Measurements from ENCODE around the gene PRG2. TPM values are rescaled to one million over a fixed set of nuclear protein-coding genes. Genes with fewer than 3 reads are reported as not detected.

Gene PRG2
- total RNA-seq, 1 donor from 2014 or later = not detected

DNA sequence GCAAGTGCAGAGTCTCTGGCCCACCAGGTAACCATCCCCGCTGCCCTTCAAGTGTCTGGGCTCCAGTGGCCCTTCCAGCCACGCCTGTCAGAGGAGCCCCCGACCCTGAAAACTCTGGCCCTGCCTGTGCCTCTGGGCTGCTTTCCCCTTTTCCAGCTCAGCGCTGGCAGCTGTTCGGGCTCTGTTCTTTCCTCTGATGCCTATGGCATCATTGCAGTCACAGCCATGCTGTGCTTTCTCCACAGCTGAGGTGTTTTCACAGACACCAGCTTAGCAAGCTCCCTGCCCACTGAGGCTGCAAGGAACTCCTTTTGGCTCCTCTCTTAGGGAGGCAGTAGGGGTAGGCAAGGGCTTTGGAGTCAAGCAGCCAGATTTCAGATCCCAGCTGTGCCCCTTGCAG is 31.1 kb downstream of the PRG2 start:
- no peak overlapping the region for H3K4me3 ChIP-seq
- intact Hi-C loops (cut with DNase I) = no loop called here
- H3K9me3 ChIP-seq = no peaks in the 10 kb centered on the region
- no peak overlapping the region for H3K27ac ChIP-seq
- no peaks in the 10 kb centered on the region for H3K27me3 ChIP-seq
- H3K4me1 ChIP-seq = peaks cover 12% of the 10 kb centered on the region
- ATAC-seq (no peak), DNase-seq (no peak)
- no peaks in the 10 kb centered on the region for H3K36me3 ChIP-seq
- TF ChIP-seq, protein P1, sequence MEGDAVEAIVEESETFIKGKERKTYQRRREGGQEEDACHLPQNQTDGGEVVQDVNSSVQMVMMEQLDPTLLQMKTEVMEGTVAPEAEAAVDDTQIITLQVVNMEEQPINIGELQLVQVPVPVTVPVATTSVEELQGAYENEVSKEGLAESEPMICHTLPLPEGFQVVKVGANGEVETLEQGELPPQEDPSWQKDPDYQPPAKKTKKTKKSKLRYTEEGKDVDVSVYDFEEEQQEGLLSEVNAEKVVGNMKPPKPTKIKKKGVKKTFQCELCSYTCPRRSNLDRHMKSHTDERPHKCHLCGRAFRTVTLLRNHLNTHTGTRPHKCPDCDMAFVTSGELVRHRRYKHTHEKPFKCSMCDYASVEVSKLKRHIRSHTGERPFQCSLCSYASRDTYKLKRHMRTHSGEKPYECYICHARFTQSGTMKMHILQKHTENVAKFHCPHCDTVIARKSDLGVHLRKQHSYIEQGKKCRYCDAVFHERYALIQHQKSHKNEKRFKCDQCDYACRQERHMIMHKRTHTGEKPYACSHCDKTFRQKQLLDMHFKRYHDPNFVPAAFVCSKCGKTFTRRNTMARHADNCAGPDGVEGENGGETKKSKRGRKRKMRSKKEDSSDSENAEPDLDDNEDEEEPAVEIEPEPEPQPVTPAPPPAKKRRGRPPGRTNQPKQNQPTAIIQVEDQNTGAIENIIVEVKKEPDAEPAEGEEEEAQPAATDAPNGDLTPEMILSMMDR (IDR thresholded peaks at IDR 0.05) = no peak

DNA sequence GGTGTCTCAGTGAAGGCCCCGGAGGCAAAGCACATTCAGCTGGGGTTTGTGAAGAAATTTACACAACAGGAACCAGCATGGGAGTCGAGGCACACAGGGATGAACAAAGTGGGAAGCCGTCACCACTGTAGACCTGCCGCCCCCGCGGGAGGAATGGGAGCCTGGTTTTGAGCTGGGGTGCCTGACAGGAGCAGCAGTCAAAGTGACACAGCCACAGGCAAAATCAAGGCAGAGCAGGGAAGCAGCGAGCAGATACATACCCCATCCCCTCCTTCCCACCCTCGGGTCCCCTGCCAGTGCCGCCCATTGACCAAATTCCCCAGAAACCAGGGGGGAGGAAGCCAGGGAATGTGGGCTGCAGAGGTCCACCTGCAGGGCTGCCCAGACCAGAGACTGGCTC is 31.5 kb downstream of the PRG2 start:
- no peaks in the 10 kb centered on the region for H3K36me3 ChIP-seq
- no peak overlapping the region for H3K4me3 ChIP-seq
- peak; percentile 42 for DNase-seq
- TF ChIP-seq, protein P1 (IDR thresholded peaks at IDR 0.05) = no peak
- no peaks in the 10 kb centered on the region for H3K9me3 ChIP-seq
- peaks cover 12% of the 10 kb centered on the region for H3K4me1 ChIP-seq
- H3K27ac ChIP-seq = no peak overlapping the region
- intact Hi-C loops (cut with DNase I) = no loop called here
- no peaks in the 10 kb centered on the region for H3K27me3 ChIP-seq
- ATAC-seq = no peak

DNA sequence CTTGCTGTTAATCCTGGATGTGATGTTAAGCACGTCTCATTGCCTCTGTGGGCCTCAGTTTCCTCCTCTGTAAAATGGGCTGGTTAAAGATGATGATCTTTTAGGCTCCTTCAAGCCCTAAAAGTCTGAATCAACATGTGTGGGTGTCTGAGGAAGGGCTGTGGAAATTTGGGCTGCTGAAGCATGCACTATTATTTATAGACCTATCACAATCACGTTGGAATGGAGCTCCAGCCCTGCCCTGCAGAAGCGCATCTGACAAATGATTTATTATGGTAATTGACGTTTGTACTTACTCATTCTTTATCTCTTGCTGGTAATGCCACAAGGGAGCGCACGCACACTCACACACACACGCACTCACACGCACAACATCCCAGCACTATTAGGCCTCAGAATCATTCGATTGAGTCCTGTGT is 31.9 kb downstream of the PRG2 start:
- Histone ChIP-seq H3K4me3 (no peak overlapping the region), H3K36me3 (no peaks in the 10 kb centered on the region), H3K4me1 (peaks cover 12% of the 10 kb centered on the region), H3K27me3 (no peaks in the 10 kb centered on the region), H3K27ac (no peak overlapping the region), H3K9me3 (no peaks in the 10 kb centered on the region)
- TF ChIP-seq, protein P1 (IDR thresholded peaks at IDR 0.05) = no peak
- intact Hi-C loops (cut with DNase I) = no loop called here
- no peak for DNase-seq
- no peak for ATAC-seq

DNA sequence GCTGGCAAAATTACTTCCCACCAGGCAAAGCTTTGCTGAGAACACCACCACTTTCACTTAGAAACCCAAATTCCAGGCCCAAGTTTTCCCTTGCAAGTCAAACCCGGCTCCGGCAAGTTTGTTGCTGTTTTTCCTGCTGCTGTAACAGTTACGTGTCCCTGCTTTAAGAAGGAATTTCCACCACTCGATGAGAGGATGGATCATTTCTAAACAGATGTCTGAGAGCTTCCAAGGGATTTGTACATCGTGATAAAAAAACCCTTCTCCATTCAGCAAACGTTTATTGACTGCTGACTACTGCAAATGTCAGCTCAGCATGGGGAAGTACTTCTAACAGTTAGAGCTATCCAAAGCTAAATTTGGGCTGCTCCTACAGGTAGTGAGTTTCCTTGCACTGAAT is 32.6 kb downstream of the PRG2 start:
- no peak for DNase-seq
- no peak for ATAC-seq
- intact Hi-C loops (cut with DNase I) = no loop called here

DNA sequence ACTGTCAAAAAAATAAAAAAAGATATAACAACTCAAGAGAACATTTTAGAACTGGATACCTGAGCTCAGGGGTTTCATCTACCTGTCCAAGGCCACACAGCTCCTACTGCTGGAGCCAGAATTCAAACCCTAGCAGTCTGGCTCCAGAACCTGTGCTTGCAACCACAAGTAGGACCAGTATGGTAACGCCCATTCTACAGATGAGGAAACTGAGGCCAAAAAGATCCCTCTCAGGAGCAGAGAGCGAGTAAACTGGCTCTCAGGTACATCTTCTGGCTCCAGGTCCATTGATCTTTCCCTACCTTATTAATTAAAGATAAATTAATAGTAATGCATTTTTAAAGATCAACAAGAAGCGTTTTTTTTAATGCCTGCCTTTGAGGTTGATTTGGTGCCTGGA is 33.1 kb downstream of the PRG2 start:
- intact Hi-C loops (cut with DNase I) = no loop called here

More for the DNA sequence above, 32.6 kb downstream of the PRG2 start:
- Histone ChIP-seq H3K27me3 (no peaks in the 10 kb centered on the region), H3K9me3 (no peaks in the 10 kb centered on the region), H3K36me3 (no peaks in the 10 kb centered on the region), H3K27ac (peak overlapping the region; percentile 3), H3K4me1 (peaks cover 12% of the 10 kb centered on the region), H3K4me3 (no peak overlapping the region)
- TF ChIP-seq, protein P1 (IDR thresholded peaks at IDR 0.05) = no peak

More for the DNA sequence above, 33.1 kb downstream of the PRG2 start:
- no peaks in the 10 kb centered on the region for H3K9me3 ChIP-seq
- ATAC-seq (no peak), DNase-seq (no peak)
- H3K4me3 ChIP-seq = no peak overlapping the region
- H3K4me1 ChIP-seq = peaks cover 12% of the 10 kb centered on the region
- peak overlapping the region; percentile 3 for H3K27ac ChIP-seq
- TF ChIP-seq, protein P1 (IDR thresholded peaks at IDR 0.05) = no peak
- no peaks in the 10 kb centered on the region for H3K27me3 ChIP-seq
- H3K36me3 ChIP-seq = no peaks in the 10 kb centered on the region
